Endothelial cell (in vitro differentiated cells): ENCODE data around the gene ARF5. TPM values are rescaled to one million over a fixed set of nuclear protein-coding genes. Genes with fewer than 3 reads are reported as not detected.

ENCODE experiments used
- DNase-seq: peaks from one replicate; pipeline ENCODE4 v3.0.0; 2021; ENCODE audit warnings: low spot score
- H3K27ac Mint-ChIP-seq: one replicate; pipeline ENCODE4 v1.8.0; 2021; ENCODE audit warnings: mixed read lengths, inconsistent platforms; ENCODE audit not compliant: unreplicated experiment
- H3K27me3 Mint-ChIP-seq: one replicate; pipeline ENCODE4 v1.8.0; 2021; ENCODE audit warnings: mild to moderate bottlenecking, moderate library complexity, mixed read lengths, inconsistent platforms; ENCODE audit not compliant: unreplicated experiment
- H3K36me3 Mint-ChIP-seq: one replicate; pipeline ENCODE4 v1.8.0; 2021; ENCODE audit warnings: mild to moderate bottlenecking, low read depth, mixed read lengths, inconsistent platforms; ENCODE audit not compliant: unreplicated experiment
- H3K4me1 Mint-ChIP-seq: one replicate; pipeline ENCODE4 v1.8.0; 2021; ENCODE audit warnings: mild to moderate bottlenecking, mixed read lengths, inconsistent platforms; ENCODE audit not compliant: unreplicated experiment
- H3K4me3 Mint-ChIP-seq: one replicate; pipeline ENCODE4 v1.8.0; 2021; ENCODE audit warnings: mild to moderate bottlenecking, mixed read lengths, inconsistent platforms; ENCODE audit not compliant: unreplicated experiment
- H3K9me3 Mint-ChIP-seq: one replicate; pipeline ENCODE4 v1.8.0; 2021; ENCODE audit warnings: mixed read lengths, inconsistent platforms; ENCODE audit not compliant: unreplicated experiment
- total RNA-seq: library from RNA; stranded (reverse); fragmentation: NEBNext Ultra II Directional; extraction: Animal tissue kit (Norgen Biotek cat#: 25700); gene quantifications from one replicate; pipeline ENCODE4 v1.2.1, GENCODE V29; 2021; ENCODE audit not compliant: unreplicated experiment
- TF ChIP-seq, protein P1 (sequence below): fragments of 200-600 bp; sonication (generic); IDR thresholded peaks from one replicate; pipeline ENCODE4 v1.5.0; 2021; ENCODE audit warnings: antibody characterized with exemption; ENCODE audit not compliant: unreplicated experiment

Gene ARF5
- total RNA-seq, 1 donor from 2014 or later: 354 TPM

DNA sequence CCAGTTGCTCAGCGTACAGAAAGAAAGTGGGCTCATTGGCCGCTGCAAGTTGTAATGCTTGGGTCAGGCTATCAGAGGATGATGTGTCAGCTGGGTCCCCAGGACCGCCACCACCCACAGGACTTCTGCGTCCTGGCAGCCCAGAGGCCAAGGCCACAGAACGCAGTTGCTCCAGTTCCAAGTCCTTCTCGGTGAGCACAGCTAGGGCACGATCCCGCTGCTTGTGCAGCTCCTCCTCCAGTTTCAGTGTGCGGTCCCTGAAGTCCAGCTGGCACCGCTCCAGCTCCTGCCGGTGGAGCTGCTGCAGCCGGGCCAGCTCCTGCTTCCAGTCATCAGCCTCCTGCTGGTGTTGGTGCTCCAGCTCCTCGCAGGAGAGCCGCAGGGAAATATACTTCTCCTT lies 5.8 kb upstream of the ARF5 start:
- H3K4me3 Mint-ChIP-seq: peak overlapping the region; percentile 71
- no peak overlapping the region for H3K27ac Mint-ChIP-seq
- H3K9me3 Mint-ChIP-seq: no peaks in the 10 kb centered on the region
- no peak for DNase-seq
- H3K36me3 Mint-ChIP-seq: peaks cover 23% of the 10 kb centered on the region
- H3K4me1 Mint-ChIP-seq: peaks cover 37% of the 10 kb centered on the region
- H3K27me3 Mint-ChIP-seq: peaks cover 8% of the 10 kb centered on the region
- TF ChIP-seq, protein P1, sequence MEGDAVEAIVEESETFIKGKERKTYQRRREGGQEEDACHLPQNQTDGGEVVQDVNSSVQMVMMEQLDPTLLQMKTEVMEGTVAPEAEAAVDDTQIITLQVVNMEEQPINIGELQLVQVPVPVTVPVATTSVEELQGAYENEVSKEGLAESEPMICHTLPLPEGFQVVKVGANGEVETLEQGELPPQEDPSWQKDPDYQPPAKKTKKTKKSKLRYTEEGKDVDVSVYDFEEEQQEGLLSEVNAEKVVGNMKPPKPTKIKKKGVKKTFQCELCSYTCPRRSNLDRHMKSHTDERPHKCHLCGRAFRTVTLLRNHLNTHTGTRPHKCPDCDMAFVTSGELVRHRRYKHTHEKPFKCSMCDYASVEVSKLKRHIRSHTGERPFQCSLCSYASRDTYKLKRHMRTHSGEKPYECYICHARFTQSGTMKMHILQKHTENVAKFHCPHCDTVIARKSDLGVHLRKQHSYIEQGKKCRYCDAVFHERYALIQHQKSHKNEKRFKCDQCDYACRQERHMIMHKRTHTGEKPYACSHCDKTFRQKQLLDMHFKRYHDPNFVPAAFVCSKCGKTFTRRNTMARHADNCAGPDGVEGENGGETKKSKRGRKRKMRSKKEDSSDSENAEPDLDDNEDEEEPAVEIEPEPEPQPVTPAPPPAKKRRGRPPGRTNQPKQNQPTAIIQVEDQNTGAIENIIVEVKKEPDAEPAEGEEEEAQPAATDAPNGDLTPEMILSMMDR: no peak

DNA sequence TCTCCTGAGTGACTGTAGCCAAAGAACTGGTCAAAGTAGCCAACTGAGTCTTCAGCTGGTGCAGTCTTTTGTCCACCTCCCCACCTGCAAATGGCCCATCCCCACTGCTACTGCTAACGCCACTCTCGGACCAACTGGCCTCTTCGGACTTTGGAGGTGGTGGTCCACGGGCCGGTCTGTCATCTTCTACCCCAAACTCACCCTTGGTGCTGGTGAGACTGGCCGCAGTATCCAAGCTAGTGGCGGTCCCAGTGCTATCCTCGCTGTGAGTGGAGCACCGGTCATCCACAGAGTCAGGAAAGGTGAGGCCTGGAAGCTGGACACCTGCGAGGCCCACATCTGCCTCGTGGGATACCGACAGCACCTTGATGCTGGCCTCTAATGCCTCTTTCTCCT lies 3.6 kb upstream of the ARF5 start:
- Mint-ChIP-seq H3K36me3 (peaks cover 32% of the 10 kb centered on the region), H3K27ac (peak overlapping the region; percentile 87), H3K9me3 (no peaks in the 10 kb centered on the region), H3K4me3 (peak overlapping the region; percentile 94), H3K27me3 (peaks cover 15% of the 10 kb centered on the region), H3K4me1 (peaks cover 50% of the 10 kb centered on the region)
- TF ChIP-seq, protein P1: no peak
- no peak for DNase-seq

DNA sequence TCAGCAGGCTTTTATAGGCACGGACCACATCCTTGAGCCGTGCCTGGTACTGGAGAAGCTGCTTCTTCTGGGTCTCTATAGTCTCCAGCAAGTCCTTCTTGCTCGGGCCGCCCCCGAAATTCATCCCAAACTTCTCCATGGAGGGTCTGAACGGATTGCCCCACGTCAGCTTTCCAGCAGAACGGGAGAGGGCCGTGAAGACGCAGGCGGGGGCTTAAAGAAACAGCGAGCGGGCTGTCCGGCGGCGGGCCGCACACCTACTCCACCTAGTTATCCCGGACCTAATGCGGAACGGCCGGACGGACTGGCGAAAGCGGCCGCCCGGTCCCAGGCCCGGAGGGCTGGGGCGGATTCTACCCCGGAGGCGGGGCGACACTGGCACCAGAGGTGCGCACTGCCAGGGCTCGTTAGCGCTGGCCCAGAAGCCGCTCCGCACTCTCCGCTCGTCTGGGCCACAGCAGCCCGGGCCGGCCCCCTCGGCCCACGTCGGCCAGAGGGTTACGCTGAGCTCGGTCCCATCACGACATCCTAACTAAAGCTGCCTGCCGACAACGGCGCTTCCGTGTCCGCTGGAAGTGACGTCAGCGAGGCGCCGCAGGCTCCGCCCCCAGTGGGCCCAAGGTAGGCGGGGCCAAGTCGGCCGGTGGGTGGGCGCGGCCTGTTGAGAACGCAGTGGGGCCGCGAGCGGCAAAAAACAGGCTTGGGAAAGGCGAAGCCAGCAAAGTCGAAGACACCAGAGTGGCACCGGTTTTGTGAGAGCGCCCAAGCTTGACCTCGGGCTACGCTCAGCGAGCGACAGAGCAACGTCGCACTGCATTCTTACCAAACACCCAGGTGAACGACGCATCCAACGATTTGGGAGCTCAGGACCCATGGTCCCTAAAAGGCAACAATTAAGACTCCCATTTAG lies 2.9 kb upstream of the ARF5 start, which contains the start of gene GCC1:
Gene GCC1 (minus strand): TSS at position 553 of the 910 bp plus-strand sequence. CDS start 414 bp downstream, at position 139.
- peaks cover 55% of the 10 kb centered on the region for H3K4me1 Mint-ChIP-seq
- H3K4me3 Mint-ChIP-seq: peak within 1 kb of the TSS; percentile 94
- peak within 1 kb of the TSS; percentile 87 for H3K27ac Mint-ChIP-seq
- peak; percentile 96 for DNase-seq
- TF ChIP-seq, protein P1: no peak
- no peaks in the 10 kb centered on the region for H3K9me3 Mint-ChIP-seq
- H3K27me3 Mint-ChIP-seq: peaks cover 18% of the 10 kb centered on the region
- peaks cover 31% of the 10 kb centered on the region for H3K36me3 Mint-ChIP-seq

DNA sequence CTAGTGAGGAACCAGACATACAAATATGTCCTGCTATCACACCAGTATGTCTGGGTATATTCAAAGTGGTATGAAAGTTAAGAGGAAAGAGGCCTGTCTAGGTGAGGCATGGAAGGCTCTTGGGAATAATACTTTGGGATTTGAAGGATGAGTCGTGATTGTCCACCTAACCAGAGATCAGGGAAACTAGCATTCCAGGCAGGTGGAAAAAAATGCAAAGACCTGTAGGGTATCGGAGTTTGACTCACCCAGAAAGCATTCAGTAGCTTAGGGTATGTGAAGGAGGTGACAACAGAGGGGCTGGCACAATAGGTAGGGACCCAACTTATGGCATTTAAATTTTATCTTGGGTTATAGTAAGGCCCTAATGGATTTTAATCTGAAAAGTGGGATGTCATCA lies 1.9 kb upstream of the ARF5 start:
- Mint-ChIP-seq H3K9me3 (no peaks in the 10 kb centered on the region), H3K4me1 (peaks cover 56% of the 10 kb centered on the region), H3K36me3 (peaks cover 32% of the 10 kb centered on the region), H3K27me3 (peaks cover 18% of the 10 kb centered on the region), H3K27ac (no peak overlapping the region), H3K4me3 (peak overlapping the region; percentile 26)
- TF ChIP-seq, protein P1: no peak
- DNase-seq: no peak

DNA sequence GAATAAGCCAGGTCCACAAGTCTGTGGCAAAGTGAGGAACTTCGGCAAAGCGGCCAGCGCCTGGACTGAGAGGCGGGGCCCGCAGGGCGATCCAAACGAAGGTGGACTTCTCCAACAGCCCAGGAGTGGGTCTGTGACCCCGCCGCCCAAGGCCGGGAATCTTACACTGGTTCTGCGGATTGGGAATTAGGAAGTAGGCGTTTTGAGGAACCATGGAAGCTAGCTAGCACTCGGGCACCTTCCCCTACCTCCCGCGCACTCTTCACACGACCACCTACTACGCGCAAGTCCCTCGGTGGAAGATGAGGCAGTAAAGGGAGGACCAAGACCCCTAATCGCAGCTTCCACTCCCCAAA lies 570 bp upstream of the ARF5 start:
- peak overlapping the region; percentile 70 for H3K4me3 Mint-ChIP-seq
- no peaks in the 10 kb centered on the region for H3K9me3 Mint-ChIP-seq
- no peak for DNase-seq
- TF ChIP-seq, protein P1: no peak
- peaks cover 60% of the 10 kb centered on the region for H3K4me1 Mint-ChIP-seq
- peaks cover 30% of the 10 kb centered on the region for H3K36me3 Mint-ChIP-seq
- no peak overlapping the region for H3K27ac Mint-ChIP-seq
- peaks cover 18% of the 10 kb centered on the region for H3K27me3 Mint-ChIP-seq
